HG02763 (cell line): ENCODE measurements around the gene AKAP1.

Experiments
- ATAC-seq: cut with Tn5 transposase; IDR thresholded peaks from one replicate; pipeline ENCODE4 v1.9.1; 2021; ENCODE audit warnings: mild to moderate bottlenecking, moderate library complexity; ENCODE audit not compliant: unreplicated experiment

Gene AKAP1, protein sequence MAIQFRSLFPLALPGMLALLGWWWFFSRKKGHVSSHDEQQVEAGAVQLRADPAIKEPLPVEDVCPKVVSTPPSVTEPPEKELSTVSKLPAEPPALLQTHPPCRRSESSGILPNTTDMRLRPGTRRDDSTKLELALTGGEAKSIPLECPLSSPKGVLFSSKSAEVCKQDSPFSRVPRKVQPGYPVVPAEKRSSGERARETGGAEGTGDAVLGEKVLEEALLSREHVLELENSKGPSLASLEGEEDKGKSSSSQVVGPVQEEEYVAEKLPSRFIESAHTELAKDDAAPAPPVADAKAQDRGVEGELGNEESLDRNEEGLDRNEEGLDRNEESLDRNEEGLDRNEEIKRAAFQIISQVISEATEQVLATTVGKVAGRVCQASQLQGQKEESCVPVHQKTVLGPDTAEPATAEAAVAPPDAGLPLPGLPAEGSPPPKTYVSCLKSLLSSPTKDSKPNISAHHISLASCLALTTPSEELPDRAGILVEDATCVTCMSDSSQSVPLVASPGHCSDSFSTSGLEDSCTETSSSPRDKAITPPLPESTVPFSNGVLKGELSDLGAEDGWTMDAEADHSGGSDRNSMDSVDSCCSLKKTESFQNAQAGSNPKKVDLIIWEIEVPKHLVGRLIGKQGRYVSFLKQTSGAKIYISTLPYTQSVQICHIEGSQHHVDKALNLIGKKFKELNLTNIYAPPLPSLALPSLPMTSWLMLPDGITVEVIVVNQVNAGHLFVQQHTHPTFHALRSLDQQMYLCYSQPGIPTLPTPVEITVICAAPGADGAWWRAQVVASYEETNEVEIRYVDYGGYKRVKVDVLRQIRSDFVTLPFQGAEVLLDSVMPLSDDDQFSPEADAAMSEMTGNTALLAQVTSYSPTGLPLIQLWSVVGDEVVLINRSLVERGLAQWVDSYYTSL

DNA sequence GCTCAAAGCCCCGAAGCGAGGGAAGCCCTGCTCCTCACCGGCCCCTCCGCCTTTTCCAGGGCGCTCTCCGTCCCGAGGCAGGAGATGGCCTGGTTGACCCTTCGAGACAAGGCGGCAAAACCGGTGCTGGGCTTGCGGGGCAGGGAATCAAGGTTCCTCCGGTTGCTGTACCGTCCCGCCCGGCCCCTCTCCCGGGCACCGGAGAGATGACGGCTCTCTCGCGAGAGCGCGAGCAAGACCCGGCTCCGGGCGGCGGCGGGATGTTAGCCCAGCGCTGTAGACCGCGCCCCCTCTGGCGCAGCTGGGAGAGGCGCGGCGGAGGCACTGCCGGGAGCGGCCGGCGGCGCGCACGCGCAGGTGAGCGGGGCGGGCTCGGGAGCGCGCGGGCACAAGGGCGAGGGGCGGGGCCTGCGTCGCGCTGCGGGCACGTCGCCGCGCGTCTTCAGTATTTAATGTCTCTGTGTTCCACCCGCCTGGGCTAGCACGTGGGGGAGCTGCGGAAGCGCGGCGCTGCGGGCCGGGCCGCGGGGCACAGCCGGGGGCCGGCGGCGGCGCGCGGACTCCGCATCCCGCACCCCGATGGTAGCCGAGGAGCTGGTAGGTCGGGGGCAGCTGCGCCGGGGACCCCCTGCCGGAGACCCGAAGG lies at the start of gene AKAP1:
Gene AKAP1, plus strand, starts transcription at position 445 of the 646 bp plus-strand sequence. CDS start 20,219 bp downstream, outside the sequence.
- ATAC-seq, result peak; percentile 85

- ATAC-seq, result no peak
Measured at GRCh38 chr17:57035971-57036481, 49.0 kb upstream of the AKAP1 start.

DNA sequence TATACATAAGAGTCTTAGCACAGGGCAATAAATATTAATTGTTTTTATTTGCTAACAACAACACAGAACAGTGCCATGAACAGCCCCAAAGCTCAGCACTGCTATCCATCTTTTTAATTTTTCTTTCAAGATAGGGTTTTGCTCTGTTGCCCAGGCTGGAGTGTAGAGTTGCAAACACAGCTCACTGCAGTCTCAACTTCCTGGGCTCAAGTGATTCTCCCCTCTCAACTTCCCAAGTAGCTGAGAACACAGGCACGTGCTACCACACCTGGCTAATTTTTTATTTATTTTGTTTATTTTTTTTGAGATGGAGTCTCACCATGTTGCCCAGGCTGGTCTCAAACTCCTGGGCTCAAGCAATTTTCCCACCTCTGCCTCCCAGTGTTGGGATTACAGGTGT lies 47.6 kb upstream of the AKAP1 start:
- ATAC-seq, result no peak

DNA sequence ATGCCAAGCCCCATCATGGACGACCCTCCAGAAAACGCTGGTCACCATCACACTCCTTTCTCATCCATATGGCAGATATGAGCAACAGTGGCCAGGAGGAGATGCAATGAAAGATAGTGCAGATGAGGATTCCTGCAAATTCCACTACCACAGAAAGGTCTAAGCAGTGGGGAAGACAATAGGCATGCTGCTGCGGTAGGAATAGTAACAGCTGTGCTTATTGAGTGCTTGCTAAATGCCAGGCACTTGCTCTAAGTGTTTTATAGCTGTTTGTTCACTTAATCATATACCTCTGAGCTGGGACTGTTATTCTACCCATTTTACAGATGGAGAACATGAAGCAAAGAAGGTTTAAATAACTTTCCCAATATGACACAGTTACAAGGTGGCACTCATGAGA lies 46.6 kb upstream of the AKAP1 start:
- ATAC-seq, result no peak

DNA sequence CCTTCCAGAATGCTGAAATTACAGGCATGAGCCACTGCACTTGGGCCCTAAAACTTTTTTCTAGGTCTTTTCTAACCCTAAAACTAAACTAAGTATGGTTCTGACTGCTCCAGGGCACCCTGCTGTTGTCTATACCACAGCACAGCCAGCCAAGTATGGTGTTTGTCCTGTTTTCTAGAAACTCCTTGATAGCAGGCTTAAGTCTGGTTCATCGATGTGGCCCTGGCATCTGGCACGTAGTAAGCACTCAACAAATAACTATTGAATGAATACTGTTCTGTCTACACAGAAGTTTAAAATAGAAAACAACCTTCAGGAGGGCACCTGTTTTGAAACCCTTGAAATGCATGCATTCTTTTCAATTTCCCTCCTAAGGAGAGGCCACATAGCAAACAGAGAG lies 44.5 kb upstream of the AKAP1 start:
- no peak for ATAC-seq

DNA sequence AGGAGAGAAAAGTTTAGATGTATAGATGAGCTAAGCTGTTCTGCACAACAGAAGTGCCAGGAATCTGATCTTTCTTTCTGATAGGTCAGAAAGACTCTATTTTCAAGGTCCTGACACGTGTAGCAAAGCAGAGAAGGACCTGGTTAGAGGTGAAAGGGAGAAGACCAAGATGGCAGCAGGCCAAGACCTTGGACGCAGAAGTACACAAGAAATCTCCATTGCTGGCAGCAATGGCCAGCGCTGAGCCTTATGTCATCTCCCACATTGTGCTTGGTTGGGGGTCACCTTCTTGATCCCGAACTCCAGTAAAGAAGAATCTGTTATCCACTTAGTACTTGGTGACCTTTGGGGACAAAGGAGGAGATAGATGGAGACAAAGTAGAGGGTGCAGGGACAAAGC lies 41.8 kb upstream of the AKAP1 start:
- no peak for ATAC-seq

- no peak for ATAC-seq
Measured at GRCh38 chr17:57044976-57045867, 39.8 kb upstream of the AKAP1 start.

DNA sequence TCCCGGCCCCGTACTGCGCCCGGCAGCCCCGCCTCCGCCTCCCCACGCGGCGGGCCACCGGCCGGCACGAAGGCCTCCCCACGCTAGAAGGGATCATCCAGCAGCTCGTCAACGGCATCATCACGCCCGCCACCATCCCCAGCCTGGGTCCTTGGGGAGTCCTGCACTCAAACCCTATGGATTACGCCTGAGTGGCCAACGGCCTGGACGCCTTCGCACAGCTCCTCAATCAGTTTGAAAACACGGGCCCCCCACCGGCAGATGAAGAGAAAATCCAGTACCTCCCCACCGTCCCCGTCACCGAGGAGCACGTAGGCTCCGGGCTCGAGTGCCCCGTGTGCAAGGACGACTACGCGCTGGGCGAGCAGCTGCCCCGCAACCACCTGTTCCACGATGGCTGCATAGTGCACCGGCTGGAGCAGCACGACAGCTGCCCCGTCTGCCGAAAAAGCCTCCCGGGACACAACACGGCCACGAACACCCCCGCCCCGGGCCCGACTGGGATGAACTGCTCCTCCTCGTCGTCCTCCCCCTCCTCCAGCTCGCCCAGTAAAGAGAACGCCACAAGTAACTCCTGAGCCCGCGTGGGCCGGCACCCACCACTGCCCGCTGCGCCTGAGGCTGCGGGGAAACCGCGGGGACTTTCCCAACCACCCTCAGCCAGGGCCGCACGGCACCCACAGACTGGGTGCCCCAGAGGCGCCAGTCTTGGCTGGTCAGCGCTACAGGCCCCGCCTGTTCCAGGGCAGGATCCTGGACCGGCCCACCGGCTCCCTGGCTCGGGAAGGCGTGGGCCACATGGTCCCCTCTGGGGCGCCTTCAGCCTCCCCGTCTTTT lies 39.0 kb upstream of the AKAP1 start:
- peak; percentile 54 for ATAC-seq

DNA sequence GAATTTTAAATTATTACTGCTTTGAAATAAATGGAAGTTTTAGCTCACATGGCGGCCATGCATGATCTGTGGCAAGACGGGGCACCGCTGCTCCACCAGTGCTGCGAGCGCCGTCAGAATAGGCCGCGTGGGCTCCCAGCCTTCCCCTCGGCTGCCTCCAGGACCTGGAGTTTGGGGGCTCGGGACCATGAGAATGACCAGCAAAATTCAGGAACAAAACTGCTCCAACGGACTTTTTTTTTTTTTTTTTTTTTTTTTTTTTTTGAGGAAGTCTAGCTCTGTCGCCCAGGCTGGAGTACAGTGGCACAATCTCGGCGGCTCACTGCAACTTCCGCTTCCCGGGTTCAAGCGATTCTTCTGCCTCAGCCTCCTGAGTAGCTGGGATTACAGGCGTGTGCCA lies 38.3 kb upstream of the AKAP1 start:
- no peak for ATAC-seq

DNA sequence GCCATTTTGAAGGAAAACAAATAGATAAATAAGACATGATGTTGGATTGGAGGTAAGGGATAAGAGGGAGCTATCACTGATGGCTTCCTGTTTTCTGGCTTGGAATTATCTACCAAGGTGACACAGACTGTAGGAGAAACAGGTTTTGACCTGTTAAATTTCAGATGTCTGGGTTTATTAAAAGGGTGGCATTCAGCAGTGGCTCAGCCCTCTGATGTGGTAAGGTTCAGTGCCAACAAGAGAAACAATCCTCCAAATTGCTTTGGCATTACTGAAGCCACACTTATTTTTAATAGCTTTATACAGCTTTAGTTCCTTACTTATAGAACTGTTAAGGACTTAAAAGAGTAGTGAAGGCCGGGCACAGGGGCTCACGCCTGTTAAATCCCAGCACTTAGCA lies 37.0 kb upstream of the AKAP1 start:
- no peak for ATAC-seq

- ATAC-seq, result no peak
Measured at GRCh38 chr17:57050306-57050705, 34.7 kb upstream of the AKAP1 start.

DNA sequence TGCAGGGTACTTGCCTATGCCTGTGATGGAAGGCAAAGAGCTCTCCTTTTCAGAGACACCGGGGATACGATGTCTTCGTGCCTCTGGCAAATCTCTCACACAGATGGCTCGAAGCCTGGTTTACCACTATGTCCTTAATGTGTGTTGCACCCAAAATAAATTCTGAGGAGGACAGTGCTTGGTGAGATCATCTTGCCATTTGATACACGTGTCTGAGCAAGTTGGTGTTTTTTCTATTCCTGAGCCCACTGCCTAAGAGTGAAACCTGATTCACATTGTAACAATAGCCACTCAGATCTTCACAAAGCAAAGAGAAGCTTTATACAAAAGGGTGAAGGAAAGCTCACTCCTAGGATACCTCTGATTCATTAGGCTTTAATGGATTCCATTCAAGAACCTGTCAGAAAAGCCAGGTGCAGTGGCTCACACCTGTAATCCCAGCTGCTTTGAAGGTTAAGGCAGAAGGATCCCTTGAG lies 33.1 kb upstream of the AKAP1 start:
- ATAC-seq, result no peak

DNA sequence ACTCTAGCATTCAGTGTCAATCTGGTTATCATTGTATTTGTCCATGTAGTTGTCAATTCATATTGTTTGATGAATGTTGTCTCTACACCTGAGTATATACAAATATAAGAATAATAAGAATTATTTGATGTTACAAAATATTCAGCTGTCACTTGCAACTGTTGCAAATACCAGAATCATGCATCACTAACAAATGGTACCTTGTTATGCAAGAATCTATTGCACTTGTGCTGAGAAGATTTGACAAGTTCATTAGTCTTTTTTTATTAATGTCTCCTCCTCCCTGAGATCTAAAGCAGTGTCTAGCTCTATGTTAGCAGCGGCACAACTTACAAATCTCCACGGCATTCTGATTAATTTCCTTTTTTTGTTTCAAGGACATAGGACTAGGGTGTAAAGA lies 22.2 kb upstream of the AKAP1 start:
- no peak for ATAC-seq

- ATAC-seq, result no peak
Measured at GRCh38 chr17:57067162-57067561, 17.9 kb upstream of the AKAP1 start.

GRCh38 chr17:57067781-57068180 lies 17.3 kb upstream of the AKAP1 start:
- no peak for ATAC-seq

DNA sequence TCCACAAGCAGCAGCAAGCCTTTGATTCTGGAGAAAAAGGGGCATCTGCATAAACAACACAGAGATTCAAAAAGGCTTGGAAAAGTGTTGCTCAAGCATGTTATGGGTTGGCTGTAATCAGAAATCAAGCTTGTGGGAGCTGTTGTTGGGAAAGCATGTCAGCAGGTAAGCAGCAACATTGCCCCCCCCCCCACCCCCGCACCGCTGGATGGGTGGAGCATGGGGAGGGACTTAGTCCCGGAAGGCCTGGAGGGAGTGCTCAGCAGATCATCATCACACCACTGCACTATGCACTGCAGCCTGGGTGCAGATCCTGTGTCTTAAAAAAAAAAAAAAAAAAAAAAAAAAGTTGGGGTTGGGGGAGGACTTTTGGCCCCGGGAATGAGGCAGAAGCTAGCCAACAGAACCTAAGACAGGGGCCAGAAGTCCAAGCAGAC lies 16.8 kb upstream of the AKAP1 start:
- no peak for ATAC-seq

DNA sequence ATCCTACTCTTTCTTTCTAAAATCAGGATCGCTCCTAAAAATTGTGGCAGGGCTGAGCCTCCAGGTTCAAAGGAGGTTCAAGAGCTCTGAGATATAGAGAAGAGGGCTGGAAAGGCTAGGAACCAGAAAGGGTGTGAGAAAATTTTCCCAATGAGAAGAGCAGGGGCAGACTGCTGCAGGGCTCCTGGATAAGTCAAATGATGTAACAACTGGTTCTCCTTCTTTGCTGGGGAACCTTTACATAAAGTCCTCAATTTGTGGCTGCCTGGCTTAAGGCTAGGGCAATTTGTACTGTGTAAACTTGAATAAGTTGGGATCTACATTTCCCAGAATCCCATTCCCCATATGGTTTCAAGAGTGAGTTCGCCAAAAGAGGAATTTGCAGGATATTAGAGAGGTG lies 16.3 kb upstream of the AKAP1 start:
- no peak for ATAC-seq

DNA sequence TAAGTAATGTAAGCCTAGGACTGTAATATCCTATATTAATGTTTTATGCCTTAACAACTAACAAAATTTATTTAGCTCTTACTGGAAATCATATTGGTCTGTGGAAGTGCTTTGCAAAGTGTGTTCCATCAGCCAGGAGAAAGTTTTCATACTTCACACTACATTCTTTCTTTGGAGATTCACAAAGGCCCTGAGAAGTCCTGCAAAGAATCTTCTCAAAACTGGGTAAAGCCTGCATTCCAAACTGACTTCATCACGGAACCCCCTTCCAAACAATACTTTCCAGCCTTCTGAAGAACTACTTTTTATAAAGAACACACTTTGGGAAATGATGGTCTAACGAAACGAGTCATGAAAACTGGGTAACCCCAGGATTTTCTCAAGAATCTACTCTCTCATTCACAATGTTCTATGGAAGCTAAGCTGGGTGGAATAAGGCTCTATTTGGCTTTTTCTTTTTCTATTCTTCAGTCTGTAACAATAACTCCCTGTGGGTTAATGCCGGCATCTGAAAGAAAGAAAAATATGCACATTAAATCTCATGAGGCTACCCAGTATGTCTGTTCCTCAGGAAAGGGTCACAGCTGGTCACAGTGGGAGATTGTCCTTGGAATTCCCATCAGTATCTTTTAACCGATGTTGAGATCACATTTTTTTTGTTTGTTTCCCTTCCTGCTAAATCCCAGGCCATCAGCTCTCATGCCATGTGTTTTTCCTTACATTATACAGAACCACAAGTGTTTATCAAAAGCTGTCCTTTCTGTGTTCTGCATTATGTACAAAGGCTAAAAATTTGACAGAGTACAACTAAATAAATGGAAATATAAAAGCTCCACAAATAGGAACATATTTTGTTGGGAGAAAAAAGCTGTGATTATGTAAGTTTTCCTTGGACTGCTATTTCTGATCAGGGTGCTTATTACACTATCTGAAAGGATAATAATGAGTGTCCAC lies 12.8 kb upstream of the AKAP1 start:
- ATAC-seq, result no peak
